ENCODE measurements around the gene ARPC5.
A peak's percentile ranks its signal among the peaks of the same experiment; 100 is the strongest.

Gene ARPC5

GRCh38 chr1:183584147-183584546 lies 51.4 kb downstream of the ARPC5 start:
- DNase-seq, result no peak

- DNase-seq, result no peak
Measured at GRCh38 chr1:183583466-183583865, 52.1 kb downstream of the ARPC5 start.

GRCh38 chr1:183582021-183582713 lies 53.4 kb downstream of the ARPC5 start:
- DNase-seq, result no peak

GRCh38 chr1:183580281-183580682 lies 55.3 kb downstream of the ARPC5 start:
- DNase-seq, result peak; percentile 52

- no peak for DNase-seq
Measured at GRCh38 chr1:183578856-183579255, 56.7 kb downstream of the ARPC5 start.

GRCh38 chr1:183577897-183578465 lies 57.6 kb downstream of the ARPC5 start:
- no peak for DNase-seq

- no peak for DNase-seq
Measured at GRCh38 chr1:183576537-183576936, 59.0 kb downstream of the ARPC5 start.

GRCh38 chr1:183575606-183576005 lies 60.0 kb downstream of the ARPC5 start:
- no peak for DNase-seq

- no peak for DNase-seq
Measured at GRCh38 chr1:183572721-183573120, 62.9 kb downstream of the ARPC5 start.

GRCh38 chr1:183571678-183572268 lies 63.8 kb downstream of the ARPC5 start:
- no peak for DNase-seq

Data from hematopoietic multipotent progenitor cell treated with erythropoietin and hydrocortisone succinate and interleukin-3 and kit ligand, for 8 days (in vitro differentiated cells).